KG1 (cell line): Measurements from ENCODE around the gene RTL10.

ENCODE experiments used
- DNase-seq: peaks from one replicate; lab custom pipeline; 2025; lab: John Stamatoyannopoulos, UW

RTL10 gene

DNA sequence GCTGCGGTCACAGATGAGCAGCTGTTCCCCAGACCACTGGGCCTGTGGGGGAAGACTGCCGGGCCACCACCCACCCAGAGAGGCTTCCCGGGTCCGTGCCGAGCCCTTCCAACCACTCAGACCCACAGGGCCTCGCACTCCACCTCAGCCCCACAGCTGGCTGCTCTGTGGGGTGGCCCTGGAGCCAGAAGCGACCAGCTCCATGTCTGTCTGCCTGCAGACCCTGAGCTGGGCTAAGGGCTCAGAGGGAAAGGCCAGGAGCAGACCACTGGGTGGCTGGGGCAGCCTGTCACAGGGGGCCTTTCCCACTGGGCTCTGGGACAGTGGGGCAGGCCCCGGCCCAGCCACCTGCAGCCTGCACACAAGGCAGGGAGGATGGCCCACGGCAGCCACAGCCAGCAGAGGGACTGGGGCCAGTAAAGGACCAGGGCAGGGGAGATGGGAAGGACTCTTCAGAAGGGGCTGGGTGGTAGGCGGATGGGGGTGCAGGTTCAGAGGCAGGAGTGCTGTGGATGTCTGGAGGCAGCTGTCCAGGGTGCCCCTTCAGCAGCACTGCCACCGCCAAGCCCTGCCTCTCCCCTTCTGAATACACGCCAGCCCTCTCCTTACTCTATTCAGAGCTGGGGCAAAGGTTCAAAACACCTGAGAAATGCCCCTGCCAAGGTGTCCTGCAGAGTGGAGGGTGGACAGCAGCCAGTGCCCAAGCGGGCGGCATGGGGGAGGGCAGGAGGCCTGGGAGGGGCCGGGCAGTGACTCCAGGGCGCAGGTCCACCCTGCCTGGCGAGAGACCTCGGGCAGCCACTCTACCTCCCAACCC lies 32.2 kb downstream of the RTL10 start:
- DNase-seq, result no peak

GRCh38 chr22:19821523-19822300 lies 33.0 kb downstream of the RTL10 start:
- DNase-seq, result no peak

DNA sequence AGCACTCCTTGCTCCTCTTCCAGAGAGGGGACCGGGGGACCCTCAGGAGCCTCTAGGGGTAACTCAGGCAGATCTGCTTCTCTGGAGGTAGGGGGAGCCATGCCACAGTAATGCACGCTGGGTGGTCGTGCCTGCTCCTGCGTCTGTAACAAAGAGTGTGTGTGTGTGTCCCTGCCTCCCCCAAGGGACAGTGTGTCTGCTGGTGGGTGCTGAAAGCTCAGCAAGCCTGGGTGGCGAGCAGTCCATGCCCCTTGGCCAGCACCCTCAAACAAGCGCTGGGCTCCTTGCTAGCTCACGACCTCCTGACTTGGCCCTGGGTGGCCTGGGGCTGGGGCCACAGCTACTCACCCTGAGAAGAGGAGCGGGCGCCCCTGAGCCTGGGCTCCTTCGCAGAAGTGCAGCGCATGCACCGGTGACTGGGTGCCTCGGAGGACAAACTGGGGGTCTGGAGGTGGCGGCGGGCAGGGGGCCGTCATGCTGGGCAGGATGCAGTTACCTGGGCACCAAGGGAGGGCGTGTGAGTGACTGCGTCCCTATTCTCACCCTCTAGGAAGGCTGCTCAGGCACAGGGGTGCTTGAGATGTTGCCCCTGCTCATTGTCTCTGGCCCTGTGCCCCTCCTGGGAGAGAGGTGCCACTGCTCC lies 33.7 kb downstream of the RTL10 start:
- no peak for DNase-seq

GRCh38 chr22:19819911-19820879 lies 34.5 kb downstream of the RTL10 start:
- DNase-seq, result no peak

GRCh38 chr22:19819208-19819910 lies 35.3 kb downstream of the RTL10 start:
- no peak for DNase-seq

DNA sequence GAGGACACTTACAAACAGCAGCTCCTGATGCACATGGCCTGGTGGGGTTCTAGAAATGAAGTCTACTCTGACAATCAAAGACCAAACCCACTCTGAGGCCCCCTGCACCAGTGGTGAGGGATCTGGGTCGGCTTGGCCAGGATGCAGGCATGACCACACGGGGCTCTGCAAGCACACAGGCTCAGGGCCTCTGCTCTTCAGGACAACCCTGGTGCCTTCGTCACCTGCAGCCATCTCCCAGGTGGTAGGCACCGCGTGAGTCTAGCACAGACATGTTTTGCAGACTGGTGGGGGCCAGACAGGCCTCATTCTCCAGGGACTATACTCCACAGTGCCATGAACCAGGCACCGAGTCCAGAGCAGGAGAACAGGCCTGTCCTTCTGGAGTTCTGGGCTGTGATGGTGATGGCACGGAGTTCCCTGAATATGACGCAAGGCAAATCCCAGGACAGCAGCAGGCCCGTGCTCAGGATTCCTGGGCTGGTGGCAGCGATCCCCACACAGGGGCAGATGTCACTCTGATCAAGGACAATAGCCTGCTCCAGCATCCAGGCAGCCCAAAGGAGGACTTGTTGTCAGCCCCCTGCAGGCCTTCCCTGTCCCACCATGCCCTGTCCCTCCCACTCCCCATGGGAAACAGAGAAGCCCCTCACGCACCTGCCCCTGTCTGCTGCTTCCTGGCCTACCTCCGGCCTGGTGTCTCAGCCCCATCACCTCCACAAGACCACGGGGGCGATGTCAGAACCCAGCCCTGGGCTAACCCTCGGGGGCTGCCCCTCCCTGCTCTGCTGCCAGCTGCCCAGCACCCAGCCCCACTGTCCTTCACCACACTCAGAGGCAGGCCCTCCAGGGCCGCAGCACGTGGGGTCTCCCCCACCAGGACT lies 36.1 kb downstream of the RTL10 start:
- no peak for DNase-seq

DNA sequence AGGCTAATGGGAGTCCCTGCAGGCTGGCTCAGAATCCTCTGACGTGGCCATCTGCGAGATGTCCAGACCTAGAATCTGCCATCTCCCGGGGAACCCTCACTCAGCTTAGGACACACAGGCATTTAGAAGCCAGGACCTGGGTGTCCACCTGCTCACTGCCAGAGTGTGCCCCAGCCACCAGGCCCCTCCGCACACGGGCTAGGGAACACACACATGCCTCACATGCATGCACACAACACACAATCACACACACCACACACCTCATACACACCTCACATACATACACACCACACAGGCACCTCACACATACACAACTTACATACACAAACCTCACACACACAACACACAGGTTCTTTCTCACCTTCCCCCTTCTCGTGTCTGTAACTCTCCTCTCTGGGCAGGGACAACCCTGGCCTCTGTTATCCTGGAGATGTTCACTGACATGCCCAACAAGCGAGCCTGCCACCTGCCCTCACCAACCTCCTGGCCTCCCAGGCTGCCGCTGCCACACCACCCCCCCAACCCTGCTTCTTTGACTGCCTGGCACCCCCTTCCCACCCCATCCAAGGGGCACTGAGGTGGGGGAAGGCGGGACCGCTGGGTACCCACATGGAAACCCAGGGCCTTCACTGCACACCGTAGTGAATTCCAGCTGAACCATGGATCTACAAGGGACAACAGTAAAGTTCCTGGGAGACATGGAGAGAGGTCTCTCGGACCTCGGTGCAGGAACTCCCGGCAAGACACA lies 38.1 kb downstream of the RTL10 start:
- DNase-seq, result no peak

DNA sequence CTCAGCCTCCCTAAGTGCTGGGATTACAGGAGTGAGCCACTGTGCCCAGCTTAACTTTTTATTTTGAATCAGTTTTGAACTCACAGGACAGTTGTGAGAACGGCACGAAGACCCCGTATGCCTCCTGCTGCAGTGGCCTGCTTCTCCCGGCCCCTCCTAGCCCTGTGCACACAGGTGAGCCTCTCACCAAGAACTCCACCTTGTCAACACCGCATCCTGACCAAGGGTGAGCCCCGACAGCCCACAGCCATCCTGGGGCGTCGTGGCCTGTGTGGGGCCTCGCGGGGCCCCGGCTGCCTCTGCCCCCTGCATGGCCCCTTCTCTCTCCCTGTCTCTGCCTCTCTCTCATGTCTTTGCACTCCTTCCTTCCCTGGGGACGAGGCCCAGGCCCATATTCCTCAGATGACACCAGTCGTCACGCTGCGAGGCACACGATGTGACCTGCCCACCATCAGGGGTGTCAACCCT lies 38.8 kb downstream of the RTL10 start:
- no peak for DNase-seq

DNA sequence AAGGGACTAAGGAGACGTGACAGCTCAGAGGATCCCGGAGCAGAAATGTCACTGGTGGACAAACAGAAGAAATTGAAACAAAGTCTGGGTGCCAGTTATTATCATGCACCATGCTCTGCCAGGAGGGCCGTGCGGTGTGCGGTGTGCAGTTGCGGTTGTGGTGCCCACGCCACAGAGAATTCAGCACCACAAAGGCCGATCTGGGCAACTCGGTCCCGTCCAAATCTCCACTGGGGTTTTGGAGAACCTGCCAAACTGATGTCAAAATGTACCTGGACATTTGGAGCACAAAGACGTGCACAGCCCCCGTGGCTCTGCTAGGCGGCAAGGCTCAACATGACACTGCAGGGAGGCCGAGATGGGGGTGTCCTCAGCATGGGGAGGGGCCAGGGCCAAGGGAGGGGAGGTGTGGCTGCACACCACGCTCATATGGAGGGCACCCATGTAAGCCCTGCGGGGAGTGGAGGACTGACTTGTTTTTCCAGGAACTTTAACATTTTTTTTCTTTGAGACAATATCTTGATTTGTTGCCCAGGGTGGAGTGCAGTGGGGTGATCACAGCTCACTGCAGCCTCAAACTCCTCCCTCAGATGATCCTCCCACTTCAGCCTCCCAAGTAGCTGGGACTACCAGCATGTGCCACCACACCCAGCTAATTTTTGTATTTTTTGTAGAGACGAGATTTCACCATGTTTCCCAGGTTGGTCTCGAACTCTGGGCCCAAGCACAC lies 39.4 kb downstream of the RTL10 start:
- DNase-seq, result no peak

GRCh38 chr22:19814428-19814827 lies 40.2 kb downstream of the RTL10 start:
- DNase-seq, result no peak

- DNase-seq, result no peak
Observed at GRCh38 chr22:19812910-19813309, 41.8 kb downstream of the RTL10 start.

DNA sequence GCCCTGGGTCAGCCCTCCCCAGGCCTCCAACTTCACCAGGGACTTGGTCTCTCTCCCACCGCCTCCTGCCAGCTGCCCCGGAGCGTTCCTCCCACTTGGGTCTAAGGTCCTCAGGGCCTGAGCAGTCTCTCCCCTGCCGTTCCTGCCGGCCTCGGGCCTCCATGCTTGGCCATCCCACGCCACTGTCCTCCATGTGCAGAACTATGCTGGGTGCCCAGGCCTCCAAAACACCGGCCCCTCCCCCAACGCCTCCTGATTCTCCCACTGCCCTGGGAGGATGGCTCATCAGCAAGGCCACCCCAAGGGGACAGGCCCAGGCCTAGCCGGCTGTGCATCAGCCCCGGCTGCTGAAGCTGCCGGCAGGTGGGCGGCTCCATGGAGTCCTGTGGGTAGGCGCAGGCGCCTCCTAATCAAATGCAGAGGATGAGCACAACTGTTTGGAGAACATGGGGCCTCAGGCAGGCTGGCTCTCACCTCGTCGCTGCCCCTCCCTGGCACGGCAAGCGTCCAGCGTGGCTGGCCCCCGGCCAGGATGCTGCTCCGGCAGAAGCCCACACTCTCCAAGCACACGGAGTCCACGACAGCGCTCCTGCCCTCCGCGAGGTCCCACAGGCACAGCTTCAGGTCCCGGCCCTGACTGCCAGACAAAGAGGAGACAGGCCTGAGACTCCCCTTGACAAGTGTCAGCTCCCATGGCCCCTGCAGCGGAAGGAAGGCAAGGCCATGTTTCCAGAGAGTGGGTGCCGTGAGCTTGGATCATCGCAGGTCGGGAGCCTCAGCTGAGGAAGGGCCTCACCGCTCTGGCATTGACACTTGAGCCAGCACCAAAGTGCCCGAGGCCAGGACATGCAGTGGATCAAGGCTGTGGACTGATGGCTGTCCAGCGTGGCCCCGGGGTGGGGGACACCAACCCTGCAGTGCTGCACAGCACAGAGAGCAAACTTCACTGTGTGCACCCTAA lies 42.6 kb downstream of the RTL10 start:
- no peak for DNase-seq

DNA sequence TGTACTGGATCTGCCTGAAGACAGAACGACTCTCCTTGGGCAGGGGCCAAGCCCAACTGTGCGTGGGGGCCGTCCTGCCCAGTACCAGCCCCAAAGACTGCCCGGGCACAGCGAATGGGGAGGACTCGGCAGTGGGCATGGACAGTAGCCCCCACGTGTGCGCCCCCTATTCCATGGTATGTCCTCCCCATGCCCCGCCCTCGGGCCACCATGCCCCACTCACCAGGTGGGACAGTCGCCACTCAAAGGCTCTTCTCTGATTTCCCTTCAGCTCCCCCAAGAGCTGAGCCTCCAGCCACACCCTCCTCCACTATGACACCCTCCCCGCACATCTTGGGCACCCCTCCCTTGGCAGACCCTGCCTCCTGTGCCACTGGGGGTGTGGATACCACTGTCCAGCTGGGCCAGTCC lies 43.5 kb downstream of the RTL10 start:
- no peak for DNase-seq

DNA sequence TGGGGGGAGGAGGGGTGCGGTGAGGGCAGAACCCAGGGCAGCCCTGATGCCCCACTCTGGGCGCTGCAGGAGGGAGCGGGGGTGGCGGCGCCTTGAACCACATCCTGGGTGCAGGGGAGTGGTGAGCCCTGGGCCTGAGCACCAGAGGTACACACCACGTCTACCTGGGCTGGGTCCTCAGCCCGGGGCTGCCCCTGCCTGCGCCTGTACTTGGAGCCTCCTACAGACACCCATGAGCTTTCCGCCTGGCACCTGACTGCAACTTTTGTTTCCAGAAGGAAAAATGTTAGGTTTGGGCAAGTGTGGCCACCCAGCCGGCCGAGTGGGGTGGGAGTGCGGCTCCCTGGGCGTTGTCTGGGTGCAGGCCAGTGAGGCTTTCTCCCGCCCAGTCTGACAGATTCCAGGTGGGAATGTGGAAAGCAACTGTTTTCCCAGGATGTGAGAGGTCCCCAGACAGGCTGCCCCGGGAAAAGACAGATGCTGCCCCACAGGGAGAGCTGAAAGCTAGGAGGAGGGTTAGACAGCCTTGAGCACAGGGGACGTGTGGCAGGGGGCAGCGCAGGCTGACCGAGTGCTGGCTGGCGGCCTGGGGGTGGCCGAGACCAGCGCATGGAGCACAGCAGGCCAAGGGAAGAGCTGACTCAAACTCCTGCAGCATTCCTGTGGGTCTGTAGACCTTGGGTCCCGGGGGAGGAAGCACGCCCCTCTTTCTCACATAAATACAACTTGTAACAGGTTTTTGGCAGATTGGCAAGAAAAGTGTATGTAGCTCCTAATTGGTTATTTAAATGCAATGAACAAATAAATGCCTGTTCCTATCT lies 44.1 kb downstream of the RTL10 start:
- no peak for DNase-seq

GRCh38 chr22:19809741-19810140 lies 44.9 kb downstream of the RTL10 start:
- DNase-seq, result no peak

- no peak for DNase-seq
Observed at GRCh38 chr22:19808873-19809478, 45.7 kb downstream of the RTL10 start.
